ENCODE results near the gene PTPRB.

The PTPRB gene

DNA sequence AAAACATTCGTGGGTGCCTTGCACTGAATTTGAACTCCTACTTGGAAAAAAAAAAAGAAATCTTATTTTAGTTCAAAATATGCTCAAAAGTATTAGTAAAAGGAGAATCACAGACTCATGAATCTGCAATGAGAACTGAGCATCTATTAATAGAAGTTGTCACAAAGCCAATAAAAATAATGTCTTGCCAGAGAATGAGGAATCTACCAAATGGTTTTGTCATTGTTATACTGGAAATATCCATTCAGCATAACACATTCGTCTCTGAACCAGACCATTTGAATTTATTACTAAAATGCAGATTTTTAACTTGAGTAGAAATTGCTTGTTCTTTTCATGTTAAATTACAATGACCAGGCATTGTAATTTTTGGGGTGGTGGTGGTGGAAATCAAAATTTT, 11.6 kb upstream of the PTPRB start:
- Histone ChIP-seq H3K4me1 (ENCODE audit: low read length) (peaks cover 9% of the 10 kb centered on the region), H3K4me3 (ENCODE audit: low read length) (no peak overlapping the region), H2AFZ (ENCODE audit: low read depth, low read length) (no peak overlapping the region), H3K4me2 (ENCODE audit: low read length) (no peak overlapping the region), H3K79me2 (ENCODE audit: low read length) (no peaks in the 10 kb centered on the region), H4K20me1 (ENCODE audit: insufficient read depth, low read length) (no peaks in the 10 kb centered on the region), H3K9ac (ENCODE audit: low read length) (no peak overlapping the region), H3K27me3 (ENCODE audit: low read depth, low read length) (no peaks in the 10 kb centered on the region), H3K9me3 (ENCODE audit: insufficient read depth, low read length) (no peaks in the 10 kb centered on the region), H3K36me3 (replicated peaks; ENCODE audit: low read depth, low read length) (no peaks in the 10 kb centered on the region), H3K27ac (ENCODE audit: low read length) (no peak overlapping the region)
- TF ChIP-seq, protein P1, sequence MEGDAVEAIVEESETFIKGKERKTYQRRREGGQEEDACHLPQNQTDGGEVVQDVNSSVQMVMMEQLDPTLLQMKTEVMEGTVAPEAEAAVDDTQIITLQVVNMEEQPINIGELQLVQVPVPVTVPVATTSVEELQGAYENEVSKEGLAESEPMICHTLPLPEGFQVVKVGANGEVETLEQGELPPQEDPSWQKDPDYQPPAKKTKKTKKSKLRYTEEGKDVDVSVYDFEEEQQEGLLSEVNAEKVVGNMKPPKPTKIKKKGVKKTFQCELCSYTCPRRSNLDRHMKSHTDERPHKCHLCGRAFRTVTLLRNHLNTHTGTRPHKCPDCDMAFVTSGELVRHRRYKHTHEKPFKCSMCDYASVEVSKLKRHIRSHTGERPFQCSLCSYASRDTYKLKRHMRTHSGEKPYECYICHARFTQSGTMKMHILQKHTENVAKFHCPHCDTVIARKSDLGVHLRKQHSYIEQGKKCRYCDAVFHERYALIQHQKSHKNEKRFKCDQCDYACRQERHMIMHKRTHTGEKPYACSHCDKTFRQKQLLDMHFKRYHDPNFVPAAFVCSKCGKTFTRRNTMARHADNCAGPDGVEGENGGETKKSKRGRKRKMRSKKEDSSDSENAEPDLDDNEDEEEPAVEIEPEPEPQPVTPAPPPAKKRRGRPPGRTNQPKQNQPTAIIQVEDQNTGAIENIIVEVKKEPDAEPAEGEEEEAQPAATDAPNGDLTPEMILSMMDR (IDR thresholded peaks at IDR 0.05; ENCODE audit: low read depth, low read length): no peak
- no peak for TF ChIP-seq EZH2phosphoT487 (IDR thresholded peaks at IDR 0.05; ENCODE audit: low read depth)

DNA sequence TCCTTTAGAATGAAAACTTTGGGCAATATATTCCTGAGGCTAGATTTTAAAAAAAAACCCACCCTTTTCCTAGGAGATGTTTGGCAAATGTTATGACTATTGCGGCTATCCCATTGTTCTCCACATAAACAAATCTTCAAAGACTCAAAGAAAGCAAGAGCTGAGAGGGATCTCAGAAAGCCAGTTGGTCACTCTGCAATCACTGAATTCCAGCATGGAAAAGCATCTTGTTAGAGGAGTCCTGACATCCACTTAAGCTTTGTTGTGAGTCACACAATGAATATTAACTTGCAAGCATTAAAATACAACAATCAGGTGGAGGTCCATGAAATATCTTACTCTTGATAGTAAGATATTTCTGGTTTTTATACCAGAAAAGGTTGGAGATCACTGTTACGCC, 11.0 kb upstream of the PTPRB start:
- H3K4me3 ChIP-seq (ENCODE audit: low read length): no peak overlapping the region
- no peak overlapping the region for H3K9ac ChIP-seq (ENCODE audit: low read length)
- no peaks in the 10 kb centered on the region for H3K27me3 ChIP-seq (ENCODE audit: low read depth, low read length)
- H3K79me2 ChIP-seq (ENCODE audit: low read length): no peaks in the 10 kb centered on the region
- H3K36me3 ChIP-seq (replicated peaks; ENCODE audit: low read depth, low read length): no peaks in the 10 kb centered on the region
- TF ChIP-seq EZH2phosphoT487 (IDR thresholded peaks at IDR 0.05; ENCODE audit: low read depth): no peak
- TF ChIP-seq, protein P1 (IDR thresholded peaks at IDR 0.05; ENCODE audit: low read depth, low read length): no peak
- H3K4me1 ChIP-seq (ENCODE audit: low read length): peaks cover 9% of the 10 kb centered on the region
- no peaks in the 10 kb centered on the region for H4K20me1 ChIP-seq (ENCODE audit: insufficient read depth, low read length)
- H3K27ac ChIP-seq (ENCODE audit: low read length): no peak overlapping the region
- H3K9me3 ChIP-seq (ENCODE audit: insufficient read depth, low read length): no peaks in the 10 kb centered on the region
- no peak overlapping the region for H3K4me2 ChIP-seq (ENCODE audit: low read length)
- H2AFZ ChIP-seq (ENCODE audit: low read depth, low read length): no peak overlapping the region

GRCh38 chr12:70646850-70647249, 9.6 kb upstream of the PTPRB start:
- H2AFZ ChIP-seq (ENCODE audit: low read depth, low read length): no peak overlapping the region
- no peak overlapping the region for H3K4me3 ChIP-seq (ENCODE audit: low read length)
- H3K9ac ChIP-seq (ENCODE audit: low read length): no peak overlapping the region
- no peaks in the 10 kb centered on the region for H3K79me2 ChIP-seq (ENCODE audit: low read length)
- H3K9me3 ChIP-seq (ENCODE audit: insufficient read depth, low read length): no peaks in the 10 kb centered on the region
- no peaks in the 10 kb centered on the region for H3K36me3 ChIP-seq (replicated peaks; ENCODE audit: low read depth, low read length)
- H3K4me1 ChIP-seq (ENCODE audit: low read length): peaks cover 2% of the 10 kb centered on the region
- H3K27ac ChIP-seq (ENCODE audit: low read length): no peak overlapping the region
- TF ChIP-seq, protein P1 (IDR thresholded peaks at IDR 0.05; ENCODE audit: low read depth, low read length): no peak
- TF ChIP-seq EZH2phosphoT487 (IDR thresholded peaks at IDR 0.05; ENCODE audit: low read depth): no peak
- no peaks in the 10 kb centered on the region for H4K20me1 ChIP-seq (ENCODE audit: insufficient read depth, low read length)
- H3K4me2 ChIP-seq (ENCODE audit: low read length): no peak overlapping the region
- H3K27me3 ChIP-seq (ENCODE audit: low read depth, low read length): no peaks in the 10 kb centered on the region

DNA sequence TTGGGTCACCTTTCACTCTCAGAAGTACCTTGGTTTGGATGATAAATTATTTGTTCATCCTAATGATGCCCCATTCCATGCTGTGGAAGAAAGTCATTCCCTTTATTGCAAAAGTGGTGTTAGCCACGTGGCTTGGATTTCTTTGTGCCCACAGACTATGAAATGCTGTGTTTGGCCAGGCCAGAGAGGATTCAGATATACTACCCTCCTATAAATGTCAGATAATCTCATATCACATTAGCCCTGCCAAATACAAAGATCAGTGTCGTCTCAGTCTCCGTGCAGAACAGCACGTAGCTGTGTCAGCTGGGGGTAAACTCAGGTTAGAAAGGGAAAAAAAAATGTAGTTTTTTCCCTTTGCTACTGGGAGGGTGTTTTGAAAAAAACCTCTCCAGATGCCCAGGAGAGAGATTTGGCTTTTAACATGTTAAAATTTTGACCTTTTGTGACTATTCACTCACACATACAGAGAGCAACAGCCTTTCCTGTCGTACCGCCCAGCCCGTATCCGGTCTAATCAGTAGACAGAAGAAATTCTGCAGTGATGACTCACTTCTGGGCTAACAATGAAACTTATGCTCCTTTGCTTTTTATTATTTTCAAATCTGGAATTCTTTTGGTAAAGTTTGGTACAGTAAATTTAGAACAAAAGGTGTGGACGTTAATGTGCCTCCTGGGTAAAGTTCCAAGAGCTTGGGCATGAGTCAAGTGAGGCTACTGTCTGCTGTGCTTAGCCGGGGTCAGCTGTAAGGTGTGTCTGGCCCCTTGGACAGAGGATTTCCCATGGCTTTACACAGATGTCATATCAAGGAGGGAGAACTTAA, 8.5 kb upstream of the PTPRB start:
- TF ChIP-seq, protein P1 (IDR thresholded peaks at IDR 0.05; ENCODE audit: low read depth, low read length): no peak
- TF ChIP-seq EZH2phosphoT487 (IDR thresholded peaks at IDR 0.05; ENCODE audit: low read depth): no peak
- no peaks in the 10 kb centered on the region for H4K20me1 ChIP-seq (ENCODE audit: insufficient read depth, low read length)
- H3K9me3 ChIP-seq (ENCODE audit: insufficient read depth, low read length): no peaks in the 10 kb centered on the region
- H3K4me1 ChIP-seq (ENCODE audit: low read length): no peaks in the 10 kb centered on the region
- H3K4me2 ChIP-seq (ENCODE audit: low read length): no peak overlapping the region
- no peaks in the 10 kb centered on the region for H3K79me2 ChIP-seq (ENCODE audit: low read length)
- H3K27me3 ChIP-seq (ENCODE audit: low read depth, low read length): no peaks in the 10 kb centered on the region
- H3K27ac ChIP-seq (ENCODE audit: low read length): no peak overlapping the region
- no peak overlapping the region for H2AFZ ChIP-seq (ENCODE audit: low read depth, low read length)
- no peak overlapping the region for H3K9ac ChIP-seq (ENCODE audit: low read length)
- H3K4me3 ChIP-seq (ENCODE audit: low read length): no peak overlapping the region
- H3K36me3 ChIP-seq (replicated peaks; ENCODE audit: low read depth, low read length): no peaks in the 10 kb centered on the region

All from OCI-LY3 (cell line).